KOPT-K1 (cell line): Measurements from ENCODE around the gene CASZ1.

Experiments used
- H3K27ac ChIP-seq: fragments of 200-600 bp; sonication (generic); 2 replicates; pipeline ENCODE4 v1.5.1; 2016; ENCODE audit warnings: antibody characterized with exemption, mild to moderate bottlenecking, low read depth, low read length; ENCODE audit not compliant: poor library complexity, severe bottlenecking
- H3K36me3 ChIP-seq: fragments of 200-600 bp; sonication (generic); 2 replicates; pipeline ENCODE4 v1.5.1; 2017; ENCODE audit warnings: antibody characterized with exemption, mild to moderate bottlenecking, low read length, moderate library complexity; ENCODE audit not compliant: insufficient read depth
- H3K9me3 ChIP-seq: fragments of 200-600 bp; sonication (generic); 2 replicates; pipeline ENCODE4 v1.5.1; 2017; ENCODE audit warnings: antibody characterized with exemption, low read length, mild to moderate bottlenecking; ENCODE audit not compliant: insufficient read depth, poor library complexity, severe bottlenecking

The CASZ1 gene, protein sequence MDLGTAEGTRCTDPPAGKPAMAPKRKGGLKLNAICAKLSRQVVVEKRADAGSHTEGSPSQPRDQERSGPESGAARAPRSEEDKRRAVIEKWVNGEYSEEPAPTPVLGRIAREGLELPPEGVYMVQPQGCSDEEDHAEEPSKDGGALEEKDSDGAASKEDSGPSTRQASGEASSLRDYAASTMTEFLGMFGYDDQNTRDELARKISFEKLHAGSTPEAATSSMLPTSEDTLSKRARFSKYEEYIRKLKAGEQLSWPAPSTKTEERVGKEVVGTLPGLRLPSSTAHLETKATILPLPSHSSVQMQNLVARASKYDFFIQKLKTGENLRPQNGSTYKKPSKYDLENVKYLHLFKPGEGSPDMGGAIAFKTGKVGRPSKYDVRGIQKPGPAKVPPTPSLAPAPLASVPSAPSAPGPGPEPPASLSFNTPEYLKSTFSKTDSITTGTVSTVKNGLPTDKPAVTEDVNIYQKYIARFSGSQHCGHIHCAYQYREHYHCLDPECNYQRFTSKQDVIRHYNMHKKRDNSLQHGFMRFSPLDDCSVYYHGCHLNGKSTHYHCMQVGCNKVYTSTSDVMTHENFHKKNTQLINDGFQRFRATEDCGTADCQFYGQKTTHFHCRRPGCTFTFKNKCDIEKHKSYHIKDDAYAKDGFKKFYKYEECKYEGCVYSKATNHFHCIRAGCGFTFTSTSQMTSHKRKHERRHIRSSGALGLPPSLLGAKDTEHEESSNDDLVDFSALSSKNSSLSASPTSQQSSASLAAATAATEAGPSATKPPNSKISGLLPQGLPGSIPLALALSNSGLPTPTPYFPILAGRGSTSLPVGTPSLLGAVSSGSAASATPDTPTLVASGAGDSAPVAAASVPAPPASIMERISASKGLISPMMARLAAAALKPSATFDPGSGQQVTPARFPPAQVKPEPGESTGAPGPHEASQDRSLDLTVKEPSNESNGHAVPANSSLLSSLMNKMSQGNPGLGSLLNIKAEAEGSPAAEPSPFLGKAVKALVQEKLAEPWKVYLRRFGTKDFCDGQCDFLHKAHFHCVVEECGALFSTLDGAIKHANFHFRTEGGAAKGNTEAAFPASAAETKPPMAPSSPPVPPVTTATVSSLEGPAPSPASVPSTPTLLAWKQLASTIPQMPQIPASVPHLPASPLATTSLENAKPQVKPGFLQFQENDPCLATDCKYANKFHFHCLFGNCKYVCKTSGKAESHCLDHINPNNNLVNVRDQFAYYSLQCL (N-terminal part only)

DNA sequence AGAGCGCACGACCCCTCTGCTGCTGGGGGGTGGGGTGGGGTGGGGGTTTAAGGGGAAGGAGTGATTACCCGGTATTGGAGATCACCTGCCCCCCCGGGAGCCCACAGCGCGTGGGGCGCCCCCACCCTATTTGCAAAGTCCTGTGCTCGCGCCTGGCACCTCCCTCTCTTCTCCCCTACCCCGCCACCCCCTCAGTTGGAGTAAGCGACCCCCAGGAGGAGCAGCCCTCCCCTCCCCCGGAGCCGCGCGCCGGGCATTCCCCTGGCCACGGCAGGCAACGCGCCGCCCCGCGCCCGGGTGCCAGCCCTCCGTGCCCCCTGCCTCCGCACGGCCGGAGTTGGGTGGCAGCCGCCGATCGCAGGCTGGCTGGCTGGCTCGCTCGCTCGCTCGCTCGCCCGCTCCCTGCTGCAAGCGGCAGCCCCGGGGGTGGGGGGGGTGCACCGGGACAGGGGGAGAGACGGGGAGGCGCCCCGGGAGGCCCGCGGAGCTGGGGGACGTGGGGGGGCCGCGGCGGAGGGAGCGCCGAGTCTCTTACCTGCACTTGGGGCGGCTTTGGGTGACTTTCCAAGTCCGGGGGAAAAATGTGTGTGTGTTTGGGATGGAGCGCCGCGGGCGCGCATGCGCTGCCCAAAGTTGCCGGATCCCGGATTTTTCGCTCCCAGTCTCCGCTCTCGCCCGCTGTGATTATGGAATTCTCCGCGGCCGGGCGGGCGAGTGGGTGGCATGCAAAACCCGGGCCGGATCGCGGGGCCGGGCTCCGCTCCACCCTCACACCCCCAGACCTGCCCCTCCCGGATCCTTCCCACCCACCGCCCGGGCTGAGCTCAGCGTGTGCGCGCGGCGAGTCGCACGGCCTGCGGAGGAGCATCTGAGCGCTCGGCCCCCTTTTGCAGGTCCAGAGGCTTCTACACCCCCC is at the start of gene CASZ1:
TSS of gene CASZ1 (minus strand) at position 618 of the 916 bp plus-strand sequence. CDS start 102,757 bp downstream, outside the sequence.
- no peaks in the 10 kb centered on the region for H3K36me3 ChIP-seq
- no peak within 1 kb of the TSS for H3K27ac ChIP-seq
- H3K9me3 ChIP-seq = no peaks in the 10 kb centered on the region

DNA sequence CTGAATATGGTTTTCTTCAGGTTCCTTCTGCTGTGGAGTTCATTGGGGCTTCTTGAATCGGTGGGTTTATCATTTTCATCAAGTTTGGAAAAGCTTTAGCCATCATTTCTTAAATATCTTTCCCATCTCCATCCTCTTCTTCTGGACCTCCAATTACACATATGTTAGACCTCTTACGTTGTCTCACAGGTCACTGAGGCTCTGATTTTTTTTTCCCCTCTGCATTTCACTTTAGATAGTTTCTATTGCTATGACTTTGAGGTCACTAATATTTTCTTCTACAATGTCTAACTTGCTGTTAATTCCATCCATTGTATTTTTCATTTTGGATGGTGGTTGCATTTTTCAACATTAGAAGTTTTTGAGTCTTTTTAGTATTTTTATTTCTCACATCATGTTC is 47.3 kb upstream of the CASZ1 start:
- no peak overlapping the region for H3K27ac ChIP-seq
- no peaks in the 10 kb centered on the region for H3K36me3 ChIP-seq

DNA sequence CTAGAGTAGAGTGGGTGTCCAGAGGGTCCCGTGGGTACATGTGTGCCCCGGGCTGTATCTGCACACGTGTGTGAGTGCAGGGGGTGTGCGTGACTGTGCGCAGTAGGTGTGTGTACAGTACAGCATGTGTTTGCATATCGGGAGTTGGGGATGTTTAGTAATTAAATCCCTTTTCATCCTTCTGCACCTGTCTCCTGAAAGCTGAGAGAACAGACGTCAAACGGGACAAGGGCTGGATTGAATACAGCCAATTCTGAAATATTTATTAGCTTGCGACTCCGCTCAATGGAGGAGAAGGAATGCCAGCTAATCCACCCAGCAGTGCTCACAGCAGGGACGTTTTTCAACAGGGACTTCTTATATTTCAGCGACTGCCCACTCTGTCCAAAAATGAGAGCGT is 44.7 kb upstream of the CASZ1 start:
- Histone ChIP-seq H3K36me3 (no peaks in the 10 kb centered on the region), H3K27ac (no peak overlapping the region), H3K9me3 (peaks cover 8% of the 10 kb centered on the region)

More for the DNA sequence above, 47.3 kb upstream of the CASZ1 start:
- H3K9me3 ChIP-seq = peaks cover 8% of the 10 kb centered on the region

DNA sequence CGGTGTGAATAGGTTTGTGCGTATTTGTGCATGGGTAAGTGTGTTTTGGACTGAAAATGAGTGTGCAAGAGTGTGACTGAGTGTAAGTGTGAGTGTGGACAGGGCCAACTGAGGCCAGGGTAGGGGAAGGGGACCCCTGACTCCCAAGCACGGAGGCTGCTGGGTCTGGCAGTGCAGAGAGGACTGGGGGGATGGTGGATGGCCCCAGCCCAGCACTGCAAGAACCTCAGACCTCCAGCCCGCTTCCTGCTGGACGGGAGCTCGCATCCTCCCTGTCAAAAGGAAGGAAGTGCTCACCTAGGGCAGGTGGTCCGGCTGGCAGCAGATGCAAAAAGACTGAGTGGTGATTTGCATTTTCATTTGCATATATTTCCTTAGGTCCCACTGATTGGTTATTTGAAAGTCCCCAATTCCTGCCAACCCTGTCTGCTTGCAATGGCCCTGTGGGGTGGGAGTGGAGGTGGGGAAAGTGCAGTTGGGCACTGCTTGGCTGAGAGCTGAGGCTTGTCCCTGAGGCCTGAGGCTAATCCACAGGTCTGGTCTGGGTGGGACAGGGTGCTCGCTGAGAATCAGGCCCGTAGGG is 42.8 kb upstream of the CASZ1 start:
- no peak overlapping the region for H3K27ac ChIP-seq
- peaks cover 8% of the 10 kb centered on the region for H3K9me3 ChIP-seq
- H3K36me3 ChIP-seq = no peaks in the 10 kb centered on the region

DNA sequence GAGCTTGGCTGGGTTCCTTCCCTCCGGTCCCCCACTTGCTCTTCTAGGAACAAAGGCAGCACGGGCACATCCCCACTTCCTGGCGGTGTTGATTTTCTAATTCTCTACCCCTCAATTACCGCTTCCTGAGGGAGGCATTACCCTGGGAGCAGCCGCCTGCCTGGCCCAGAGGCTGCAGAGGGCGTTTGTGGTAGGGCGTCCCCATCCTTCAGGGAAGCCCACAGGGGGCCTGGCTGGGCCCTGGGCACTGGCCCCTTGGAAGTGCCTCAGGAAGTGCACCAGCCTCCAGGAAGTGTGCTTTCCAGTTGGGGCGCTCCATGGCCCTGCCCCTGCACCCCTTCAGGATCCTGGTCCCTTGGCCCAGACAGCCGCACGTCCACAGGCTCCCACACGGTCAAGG is 42.1 kb upstream of the CASZ1 start:
- Histone ChIP-seq H3K9me3 (peaks cover 3% of the 10 kb centered on the region), H3K36me3 (no peaks in the 10 kb centered on the region), H3K27ac (no peak overlapping the region)

DNA sequence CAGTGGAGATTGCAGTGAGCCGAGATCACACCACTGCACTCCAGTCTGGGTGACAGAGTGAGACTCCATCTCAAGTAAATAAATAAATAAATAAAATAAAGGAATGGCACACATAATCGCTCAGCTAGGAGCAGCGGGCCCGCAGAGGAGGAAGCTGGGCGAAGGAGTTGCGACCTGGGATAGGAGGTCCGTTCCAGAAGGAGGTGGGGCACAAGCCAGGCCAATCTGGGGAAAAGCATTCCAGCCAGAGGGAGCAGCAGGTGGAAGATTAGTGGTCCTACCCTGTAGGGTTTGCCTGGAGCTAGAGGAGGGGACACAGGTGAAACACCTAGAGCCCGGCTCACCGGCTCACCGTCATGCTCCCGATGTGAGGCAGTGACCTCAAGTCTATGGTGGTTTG is 40.3 kb upstream of the CASZ1 start:
- Histone ChIP-seq H3K9me3 (no peaks in the 10 kb centered on the region), H3K36me3 (no peaks in the 10 kb centered on the region), H3K27ac (no peak overlapping the region)

DNA sequence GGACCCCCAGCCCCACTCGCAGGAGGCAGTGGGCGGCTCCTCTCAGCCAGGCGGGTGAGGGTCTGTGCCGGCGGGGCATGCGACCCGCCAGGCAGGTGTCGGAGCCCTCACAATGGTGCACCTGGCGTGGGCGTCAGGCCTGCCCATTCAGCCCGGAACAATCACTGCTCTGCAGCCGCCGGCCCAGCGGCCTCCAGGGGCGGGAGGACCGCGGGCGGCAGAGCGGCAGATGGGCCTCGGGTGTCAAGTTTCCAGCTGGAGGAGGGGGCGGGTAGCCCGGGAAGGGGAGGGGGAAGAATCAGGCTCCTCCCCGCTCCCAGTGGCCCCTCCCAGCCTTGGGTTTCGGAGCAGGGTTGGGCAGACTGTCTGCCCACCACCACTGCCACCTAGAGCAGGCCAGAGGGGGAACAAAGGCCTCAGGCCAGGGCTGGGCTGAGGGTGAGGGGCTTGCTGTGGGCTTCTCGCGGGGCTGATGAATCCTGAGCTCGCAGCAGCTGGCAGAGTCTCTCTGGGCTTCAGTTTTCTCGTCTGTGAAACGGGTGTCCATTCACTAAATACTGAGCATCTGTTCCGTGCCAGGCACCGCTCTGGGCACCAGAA is 39.5 kb upstream of the CASZ1 start:
- Histone ChIP-seq H3K9me3 (no peaks in the 10 kb centered on the region), H3K27ac (no peak overlapping the region)

DNA sequence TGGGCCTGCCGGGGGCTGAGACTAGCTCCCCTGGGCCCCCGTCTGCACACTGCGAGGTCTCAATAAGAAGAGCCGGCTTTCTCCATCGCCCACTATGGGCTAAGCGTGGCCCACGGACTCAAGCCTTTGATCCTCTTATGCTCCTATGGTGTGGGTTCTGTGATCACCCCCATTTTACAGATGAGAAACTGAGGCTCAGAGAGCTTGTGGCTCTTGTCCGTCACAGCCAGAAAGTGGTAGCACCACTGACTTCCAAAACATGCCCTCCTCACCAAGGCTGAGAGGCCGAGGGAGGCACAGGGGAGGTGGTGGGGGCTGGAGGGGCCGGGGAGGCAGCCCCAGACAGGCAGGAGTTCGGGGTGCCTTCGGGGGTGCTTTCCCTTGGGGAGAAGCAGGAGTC is 39.0 kb upstream of the CASZ1 start:
- H3K36me3 ChIP-seq = no peaks in the 10 kb centered on the region
- H3K27ac ChIP-seq = no peak overlapping the region
- H3K9me3 ChIP-seq = no peaks in the 10 kb centered on the region

More for the DNA sequence above, 39.5 kb upstream of the CASZ1 start:
- no peaks in the 10 kb centered on the region for H3K36me3 ChIP-seq

DNA sequence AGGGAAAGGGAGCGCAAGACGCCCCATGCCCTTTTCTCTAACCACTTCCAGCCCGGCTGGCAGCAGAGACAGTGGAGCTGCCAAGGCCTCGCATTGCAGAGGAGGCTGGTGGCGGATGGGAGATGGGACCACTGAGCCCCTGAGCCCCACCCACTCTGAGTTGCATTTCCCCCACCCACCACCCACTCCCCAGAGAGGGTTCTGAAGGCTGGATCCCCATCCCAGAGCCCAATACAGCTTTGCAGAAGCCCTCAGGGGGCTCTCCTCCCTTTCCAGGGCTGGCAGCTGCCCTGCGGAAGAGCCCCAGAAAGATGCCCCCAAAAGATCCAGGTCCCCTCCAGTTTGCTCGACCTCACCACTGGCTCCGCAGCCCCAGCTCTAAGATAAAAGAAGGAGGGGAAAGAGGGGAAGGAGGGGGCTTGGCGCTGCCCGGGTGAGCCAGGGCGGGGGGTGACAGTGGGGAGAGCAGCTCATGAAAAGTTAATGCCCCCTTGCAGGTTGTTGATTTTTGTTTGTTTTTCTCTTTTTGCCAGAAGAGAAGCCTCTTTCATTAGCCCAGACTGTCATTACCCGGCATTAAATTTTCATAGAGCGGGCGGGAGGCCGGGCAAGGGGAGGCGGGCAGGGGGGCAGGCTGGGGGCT is 38.4 kb upstream of the CASZ1 start:
- Histone ChIP-seq H3K27ac (no peak overlapping the region), H3K9me3 (no peaks in the 10 kb centered on the region), H3K36me3 (no peaks in the 10 kb centered on the region)

DNA sequence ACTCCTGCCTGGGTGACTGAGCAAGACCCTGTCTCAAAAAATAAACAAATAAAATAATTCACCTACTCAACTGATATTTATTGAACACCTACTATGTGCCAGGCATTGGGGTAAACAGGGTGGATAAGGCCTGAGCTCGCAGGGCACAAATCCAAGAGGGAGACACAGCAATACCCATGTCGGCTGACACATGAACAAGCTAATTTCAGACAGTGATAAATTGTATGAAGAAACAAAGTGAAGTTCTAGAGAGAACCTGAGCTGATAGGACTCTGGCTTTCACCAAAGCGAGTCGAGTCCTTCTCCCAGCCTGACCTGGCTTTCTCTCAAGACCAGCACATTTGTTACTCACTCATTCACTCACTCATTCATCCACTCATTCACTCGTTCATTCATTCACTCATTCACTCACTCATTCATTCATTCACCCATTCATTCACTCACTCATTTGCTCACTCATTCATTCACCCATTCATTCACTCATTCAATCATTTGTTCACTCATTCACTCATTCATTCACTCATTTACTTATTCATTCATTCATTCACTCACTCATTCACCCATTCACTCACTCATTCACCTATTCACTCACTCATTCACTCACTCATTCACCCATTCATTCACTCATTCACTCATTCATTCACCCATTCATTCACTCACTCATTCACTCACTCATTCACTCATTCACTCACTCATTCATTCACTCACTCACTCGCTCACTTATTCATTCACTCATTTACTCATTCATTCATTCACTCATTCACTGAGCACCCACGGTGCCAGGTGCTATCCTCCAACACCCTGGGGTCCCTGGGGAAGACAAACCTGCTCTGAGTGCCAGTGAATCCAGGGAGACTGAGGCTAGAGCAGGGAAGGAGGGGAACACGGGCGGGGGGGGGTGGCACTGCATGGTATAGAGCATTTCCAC is 37.4 kb upstream of the CASZ1 start:
- no peaks in the 10 kb centered on the region for H3K9me3 ChIP-seq
- H3K27ac ChIP-seq = no peak overlapping the region
- H3K36me3 ChIP-seq = no peaks in the 10 kb centered on the region

DNA sequence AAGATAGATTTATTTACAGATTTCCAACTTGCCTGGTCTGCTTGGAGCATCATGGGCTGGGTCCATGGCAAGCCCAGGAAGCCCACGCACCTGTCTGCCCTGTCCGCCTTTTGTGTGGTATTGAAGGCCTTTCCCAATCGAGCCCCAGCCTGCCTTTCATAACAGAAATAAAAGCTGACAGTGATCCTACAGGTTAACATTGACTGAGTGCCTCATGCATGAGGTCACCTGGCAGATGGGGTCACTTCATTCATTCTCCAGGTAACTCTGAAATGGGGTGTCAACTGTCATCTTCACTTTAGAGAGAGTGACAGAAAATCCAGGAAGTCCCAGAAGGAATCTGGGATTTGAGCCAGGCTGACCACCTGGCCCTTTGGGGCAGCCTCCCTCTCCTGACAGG is 36.3 kb upstream of the CASZ1 start:
- H3K36me3 ChIP-seq = no peaks in the 10 kb centered on the region
- no peaks in the 10 kb centered on the region for H3K9me3 ChIP-seq
- no peak overlapping the region for H3K27ac ChIP-seq

DNA sequence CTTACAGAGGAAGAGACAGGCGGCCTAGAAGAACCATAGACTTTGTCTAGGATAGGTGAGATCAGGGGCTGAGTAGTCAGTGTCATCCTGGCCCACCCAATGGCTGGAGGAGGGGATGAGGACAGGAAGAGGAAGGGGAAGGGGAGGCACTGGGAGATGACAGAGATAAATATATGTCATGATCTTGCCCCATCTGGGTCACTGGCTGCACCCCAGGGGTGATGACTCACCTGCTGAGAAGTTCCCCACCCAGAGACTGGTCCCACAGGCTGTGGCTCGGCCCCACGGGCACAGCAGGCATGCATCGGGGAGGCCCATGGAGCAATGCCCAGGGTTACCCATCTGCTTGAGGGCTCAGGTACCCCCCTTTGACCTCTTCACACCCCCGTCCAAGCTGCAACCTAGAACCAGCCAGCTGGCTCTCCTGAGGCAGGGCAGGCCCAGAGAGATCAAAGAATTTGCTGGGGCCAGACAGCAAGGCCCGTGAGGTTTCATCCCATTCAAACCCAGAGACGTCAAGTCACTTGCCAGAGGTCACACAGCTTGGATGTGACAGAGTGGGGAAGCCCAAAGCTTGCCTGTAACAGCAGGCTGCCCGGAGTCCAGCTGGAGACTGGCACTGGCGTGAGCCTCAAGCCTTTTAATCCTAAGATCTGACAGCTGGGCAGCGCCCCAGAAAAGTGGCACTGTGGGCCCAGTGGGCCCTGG is 34.7 kb upstream of the CASZ1 start:
- Histone ChIP-seq H3K9me3 (no peaks in the 10 kb centered on the region), H3K36me3 (no peaks in the 10 kb centered on the region), H3K27ac (no peak overlapping the region)
